ENCODE measurements around the gene GRM4. TPM values are rescaled to one million over a fixed set of nuclear protein-coding genes. Genes with fewer than 3 reads are reported as not detected.
"Not testable (repeated sequence)": the region's sequence is repeated elsewhere in the genome, so short reads cannot be mapped to it uniquely, and the experiment has no call there.

Gene GRM4
- total RNA-seq (ENCODE audit: low replicate concordance) = 0.08 TPM in 1 of 2 replicates, not detected in the other

GRCh38 chr6:34146021-34146782 lies at the start of gene GRM4:
Gene GRM4 (minus strand): TSS chr6:34146087. CDS start chr6:34133496, 12,591 bp downstream.
- DNase-seq (ENCODE audit: low read depth) = no peak
- peak within 1 kb of the TSS; percentile 48 for H3K4me3 ChIP-seq (ENCODE audit: low read depth, low read length)
- no peak for TF ChIP-seq CTCF (IDR thresholded peaks at IDR 0.05; ENCODE audit: insufficient read depth, low read length)

- no peak overlapping the region for H3K4me3 ChIP-seq (ENCODE audit: low read depth, low read length)
- TF ChIP-seq CTCF (IDR thresholded peaks at IDR 0.05; ENCODE audit: insufficient read depth, low read length) = peak; percentile 1
- no peak for DNase-seq (ENCODE audit: low read depth)
These were observed 48.9 kb upstream of the GRM4 start for GRCh38 chr6:34194772-34195171.

- H3K4me3 ChIP-seq (ENCODE audit: low read depth, low read length) = no peak overlapping the region
- no peak for DNase-seq (ENCODE audit: low read depth)
- TF ChIP-seq CTCF (IDR thresholded peaks at IDR 0.05; ENCODE audit: insufficient read depth, low read length) = no peak
These were observed 44.7 kb upstream of the GRM4 start for GRCh38 chr6:34190504-34191122.

GRCh38 chr6:34189806-34190503 lies 44.1 kb upstream of the GRM4 start:
- H3K4me3 ChIP-seq (ENCODE audit: low read depth, low read length) = no peak overlapping the region
- no peak for DNase-seq (ENCODE audit: low read depth)
- no peak for TF ChIP-seq CTCF (IDR thresholded peaks at IDR 0.05; ENCODE audit: insufficient read depth, low read length)

- DNase-seq (ENCODE audit: low read depth); H3K4me3 ChIP-seq (ENCODE audit: low read depth, low read length): not testable (repeated sequence)
These were observed 38.8 kb upstream of the GRM4 start for GRCh38 chr6:34184726-34185125.

- DNase-seq (ENCODE audit: low read depth) = no peak
- no peak for TF ChIP-seq CTCF (IDR thresholded peaks at IDR 0.05; ENCODE audit: insufficient read depth, low read length)
- H3K4me3 ChIP-seq (ENCODE audit: low read depth, low read length) = no peak overlapping the region
These were observed 37.1 kb upstream of the GRM4 start for GRCh38 chr6:34182751-34183531.

Data from fibroblast of the aortic adventitia (primary cell).